Testis (tissue), 3 donors: ENCODE results near the gene PSAP. TPM values are rescaled to one million over a fixed set of nuclear protein-coding genes. Genes with fewer than 3 reads are reported as not detected.

Experiments used
- DNase-seq: peaks from one replicate; pipeline ENCODE4 v3.0.0-alpha.2; 2019
- H3K27ac ChIP-seq, 2 donors: fragments of 200-600 bp; sonication (generic); one replicate each; pipeline ENCODE4 v1.5.1; 2019
- H3K27me3 ChIP-seq: fragments of 200-600 bp; sonication (generic); one replicate; pipeline ENCODE4 v1.5.1; 2019
- H3K36me3 ChIP-seq: fragments of 200-600 bp; sonication (generic); one replicate; pipeline ENCODE4 v1.5.1; 2017; ENCODE audit warnings: low read depth; ENCODE audit errors: missing control alignments
- H3K4me1 ChIP-seq: fragments of 200-600 bp; sonication (generic); one replicate; pipeline ENCODE4 v1.5.1; 2019
- H3K4me3 ChIP-seq, 2 donors: fragments of 200-600 bp; sonication (generic); one replicate each; pipeline ENCODE4 v1.5.1; 2017 to 2019
- H3K9me3 ChIP-seq: fragments of 200-600 bp; sonication (generic); one replicate; pipeline ENCODE4 v1.5.1; 2017
- CTCF ChIP-seq, 3 experiments: fragments of 450-650 bp in 2 of 3; fragments of 200-600 bp in 1 of 3; sonication (generic) in 1 of 3; IDR thresholded peaks; one replicate each; pipeline ENCODE4 v1.5.1; 2016 to 2019; ENCODE audit warnings: antibody characterized with exemption in 3 of 3, mild to moderate bottlenecking in 2 of 3, moderate library complexity in 1 of 3
- POLR2A ChIP-seq: fragments of 450-650 bp; IDR thresholded peaks from one replicate; pipeline ENCODE4 v1.6.1; 2017; ENCODE audit warnings: antibody characterized with exemption, mild to moderate bottlenecking, moderate library complexity
- WGBS, 2 donors: methylation state at CpG; one replicate each; pipeline ENCODE4 v1.1.5; 2018; 5-methylcytosine and 5-hydroxymethylcytosine counted together
- intact Hi-C: fragments of 100-400 bp; cut with DNase I; formaldehyde crosslinking; loops from one replicate; pipeline ENCODE4 v1.15.1; 2023; ENCODE audit warnings: low total_unique reads
- polyA plus RNA-seq: library from polyadenylated mRNA; stranded (reverse); fragments of 350-450 nt; fragmentation: Illumina TruSeq; extraction: RNeasy Lipid Tissue Mini Kit (QIAGEN cat#74804); gene quantifications from one replicate; pipeline ENCODE4 v1.2.3, GENCODE V29; 2014; ENCODE audit warnings: low read depth, low replicate concordance; ENCODE audit not compliant: insufficient read depth
- total RNA-seq, 2 donors: library from RNA; depleted of rRNA; stranded (reverse); fragments of >200 nt; gene quantifications; one replicate each; pipeline ENCODE4 v1.2.3, GENCODE V29; 2016

Gene PSAP
- total and polyA plus RNA-seq, 3 donors from 2014 or later, result 1,011 to 1,399 (median 1,346) TPM

GRCh38 chr10:71778071-71778825 lies 72.8 kb downstream of the PSAP start:
- no peak for TF ChIP-seq POLR2A
- no peak for TF ChIP-seq CTCF (IDR thresholded peaks at IDR 0.05)
- no peak for DNase-seq
- 79 to 90% methylated on average over 9 to 11 of the region's 11 CpGs for WGBS, 2 donors
- H3K27ac ChIP-seq, result no peak overlapping the region
- intact Hi-C loops, result loop anchor here (10.0 kb wide), 1 partner anchor 63 kb away; the partner anchor contains the start of gene C10orf105
- H3K27me3 ChIP-seq, result no peaks in the 10 kb centered on the region
- H3K4me3 ChIP-seq, result no peak overlapping the region
- no peaks in the 10 kb centered on the region for H3K9me3 ChIP-seq
- no peaks in the 10 kb centered on the region for H3K4me1 ChIP-seq
- H3K36me3 ChIP-seq, result no peaks in the 10 kb centered on the region

GRCh38 chr10:71777213-71777985 lies 73.7 kb downstream of the PSAP start:
- no peaks in the 10 kb centered on the region for H3K27me3 ChIP-seq
- peaks cover 8% of the 10 kb centered on the region for H3K4me1 ChIP-seq
- TF ChIP-seq CTCF (IDR thresholded peaks at IDR 0.05), result no peak
- TF ChIP-seq POLR2A, result no peak
- H3K9me3 ChIP-seq, result no peaks in the 10 kb centered on the region
- H3K36me3 ChIP-seq, result no peaks in the 10 kb centered on the region
- WGBS, 2 donors, result 90 to 96% methylated on average over 15 to 17 of the region's 17 CpGs
- H3K27ac ChIP-seq, result no peak overlapping the region
- H3K4me3 ChIP-seq, result no peak overlapping the region
- no peak for DNase-seq
- intact Hi-C loops, result loop anchor here (10.0 kb wide), 1 partner anchor 63 kb away; the partner anchor contains the start of gene C10orf105

DNA sequence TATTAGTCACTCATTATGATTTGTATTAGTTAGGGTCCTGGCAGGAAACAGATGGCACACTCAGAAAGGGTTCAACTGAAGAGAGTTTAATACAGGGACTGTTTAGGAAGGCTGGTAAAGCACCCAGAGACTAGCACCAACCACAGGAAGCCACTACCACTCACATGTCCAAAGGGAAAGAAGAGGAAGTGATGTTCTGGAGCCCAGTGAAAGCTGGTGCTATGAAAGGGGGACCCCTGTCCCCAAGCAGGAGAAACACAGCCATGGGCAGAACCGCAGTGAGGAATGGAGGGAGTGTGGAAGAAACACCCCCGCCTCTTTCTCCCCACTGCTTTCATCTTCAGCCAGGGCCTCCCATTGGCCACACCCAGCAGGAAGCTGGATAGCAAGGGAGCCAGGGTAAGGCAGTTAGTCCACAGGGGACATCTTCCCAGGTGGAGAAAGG lies 74.5 kb downstream of the PSAP start:
- no peak for TF ChIP-seq POLR2A
- no peak for TF ChIP-seq CTCF (IDR thresholded peaks at IDR 0.05)
- Histone ChIP-seq H3K9me3 (no peaks in the 10 kb centered on the region), H3K27me3 (no peaks in the 10 kb centered on the region), H3K36me3 (no peaks in the 10 kb centered on the region), H3K4me1 (peaks cover 17% of the 10 kb centered on the region), H3K27ac (no peak overlapping the region), H3K4me3 (no peak overlapping the region)
- intact Hi-C loops, result loop anchor here (10.0 kb wide), 1 partner anchor 62 kb away; the partner anchor contains the start of gene C10orf105
- no peak for DNase-seq
- WGBS, 2 donors, result 80 to 85% methylated on average over 2 of the region's 2 CpGs

GRCh38 chr10:71774916-71775702 lies 75.9 kb downstream of the PSAP start:
- no peak overlapping the region for H3K4me3 ChIP-seq
- no peak for DNase-seq
- peaks cover 21% of the 10 kb centered on the region for H3K4me1 ChIP-seq
- H3K9me3 ChIP-seq, result no peaks in the 10 kb centered on the region
- WGBS, 2 donors, result 56 to 65% methylated on average over 3 of the region's 3 CpGs
- no peak overlapping the region for H3K27ac ChIP-seq
- H3K36me3 ChIP-seq, result no peaks in the 10 kb centered on the region
- no peaks in the 10 kb centered on the region for H3K27me3 ChIP-seq
- intact Hi-C loops, result loop anchor here (10.0 kb wide), 1 partner anchor 60 kb away; the partner anchor contains the start of gene C10orf105
- TF ChIP-seq CTCF (IDR thresholded peaks at IDR 0.05) (no peak), POLR2A (no peak)
